HEK293 (cell line): ENCODE measurements around the gene SMAD2.

Experiments
- CTCF ChIA-PET: fragments of 350-600 bp; formaldehyde crosslinking; extraction: SDS; loops from one replicate; lab custom pipeline; 2021; ENCODE audit warnings: antibody characterized with exemption; lab: Yijun Ruan, JAX
- POLR2A ChIA-PET: fragments of 300-600 bp; formaldehyde crosslinking; extraction: SDS; loops from one replicate; lab custom pipeline; 2020; ENCODE audit warnings: antibody characterized with exemption, inconsistent platforms; lab: Yijun Ruan, JAX
- H3K27ac ChIP-seq: fragments of 200-500 bp; sonication (Bioruptor generic); 2 replicates; pipeline ENCODE4 v1.5.1; 2014; ENCODE audit warnings: low read depth, low read length, control low read depth, inconsistent platforms; ENCODE audit errors: extremely low read depth
- H3K36me3 ChIP-seq, 2 experiments: fragments of 200-500 bp in 1 of 2; sonication (Bioruptor generic) in 1 of 2; 1 replicate in 1 of 2; 2 replicates in 1 of 2; pipeline ENCODE4 v1.5.1; 2014 to 2017; ENCODE audit warnings: inconsistent platforms in 2 of 2, low read length in 2 of 2; ENCODE audit not compliant: control insufficient read depth in 2 of 2, insufficient read depth in 1 of 2
- H3K4me1 ChIP-seq: fragments of 200-500 bp; sonication (Bioruptor generic); 2 replicates; pipeline ENCODE4 v1.5.1; 2014; ENCODE audit warnings: mild to moderate bottlenecking, low read length, inconsistent platforms; ENCODE audit not compliant: control insufficient read depth, insufficient read depth
- H3K4me3 ChIP-seq: 2 replicates; pipeline ENCODE4 v1.5.1; 2011; ENCODE audit warnings: low read depth, mild to moderate bottlenecking, control low read depth, low read length, moderate library complexity
- H3K9me3 ChIP-seq: fragments of 200-500 bp; sonication (Bioruptor generic); 2 replicates; pipeline ENCODE4 v1.5.1; 2014; ENCODE audit warnings: low read depth, low read length, inconsistent platforms; ENCODE audit not compliant: control insufficient read depth, insufficient read depth
- GFI1B ChIP-seq: fragments of 450-650 bp; formaldehyde crosslinking; IDR thresholded peaks from 2 replicates; pipeline ENCODE4 v1.5.1; 2016; ENCODE audit warnings: missing biosample characterization, missing genetic modification characterization
- HOXD13 ChIP-seq: sonication (generic); formaldehyde crosslinking; IDR thresholded peaks from 2 replicates; pipeline ENCODE4 v1.8.0; 2022; ENCODE audit warnings: missing genetic modification reagents, borderline replicate concordance
- INSM2 ChIP-seq: fragments of 450-650 bp; formaldehyde crosslinking; IDR thresholded peaks from 2 replicates; pipeline ENCODE4 v1.5.1; 2016; ENCODE audit warnings: missing biosample characterization, missing genetic modification characterization
- KLF17 ChIP-seq: fragments of 450-650 bp; formaldehyde crosslinking; IDR thresholded peaks from 2 replicates; pipeline ENCODE4 v1.5.1; 2016; ENCODE audit warnings: missing biosample characterization, missing genetic modification characterization
- KLF9 ChIP-seq: fragments of 450-650 bp; formaldehyde crosslinking; IDR thresholded peaks from 2 replicates; pipeline ENCODE4 v1.5.1; 2016; ENCODE audit warnings: missing biosample characterization, missing genetic modification characterization, low read depth
- SALL2 ChIP-seq: fragments of 450-650 bp; formaldehyde crosslinking; IDR thresholded peaks from 2 replicates; pipeline ENCODE4 v1.5.0; 2017; ENCODE audit warnings: missing biosample characterization, mild to moderate bottlenecking, missing genetic modification characterization, borderline replicate concordance
- SP3 ChIP-seq: fragments of 450-650 bp; formaldehyde crosslinking; IDR thresholded peaks from 2 replicates; pipeline ENCODE4 v1.5.1; 2016; ENCODE audit warnings: missing biosample characterization, missing genetic modification characterization
- YY2 ChIP-seq: fragments of 450-650 bp; formaldehyde crosslinking; IDR thresholded peaks from 2 replicates; pipeline ENCODE4 v1.5.1; 2016; ENCODE audit warnings: missing biosample characterization, missing genetic modification characterization
- ZBTB21 ChIP-seq: fragments of 450-650 bp; formaldehyde crosslinking; IDR thresholded peaks from 2 replicates; pipeline ENCODE4 v1.5.1; 2017; ENCODE audit warnings: missing biosample characterization, missing genetic modification characterization
- ZBTB7A ChIP-seq: fragments of 450-650 bp; formaldehyde crosslinking; IDR thresholded peaks from 2 replicates; pipeline ENCODE4 v1.5.1; 2016; ENCODE audit warnings: low read depth, missing biosample characterization, missing genetic modification characterization
- ZFP3 ChIP-seq: fragments of 450-650 bp; formaldehyde crosslinking; IDR thresholded peaks from 2 replicates; pipeline ENCODE4 v1.5.1; 2016; ENCODE audit warnings: low read depth, missing biosample characterization, missing genetic modification characterization
- ZFP37 ChIP-seq: fragments of 450-650 bp; formaldehyde crosslinking; IDR thresholded peaks from 2 replicates; pipeline ENCODE4 v1.5.1; 2016; ENCODE audit warnings: missing biosample characterization, missing genetic modification characterization
- ZNF169 ChIP-seq: fragments of 450-650 bp; formaldehyde crosslinking; IDR thresholded peaks from 2 replicates; pipeline ENCODE4 v1.5.1; 2016; ENCODE audit warnings: missing biosample characterization, missing genetic modification characterization
- ZNF174 ChIP-seq: fragments of 450-650 bp; formaldehyde crosslinking; IDR thresholded peaks from 2 replicates; pipeline ENCODE4 v1.5.0; 2017; ENCODE audit warnings: missing biosample characterization, mild to moderate bottlenecking, missing genetic modification characterization
- ZNF18 ChIP-seq: fragments of 450-650 bp; formaldehyde crosslinking; IDR thresholded peaks from 2 replicates; pipeline ENCODE4 v1.5.1; 2016; ENCODE audit warnings: missing biosample characterization, missing genetic modification characterization
- ZNF292 ChIP-seq: fragments of 450-650 bp; formaldehyde crosslinking; IDR thresholded peaks from 2 replicates; pipeline ENCODE4 v1.5.1; 2016; ENCODE audit warnings: low read depth, missing biosample characterization, missing genetic modification characterization, borderline replicate concordance
- ZNF362 ChIP-seq: fragments of 450-650 bp; formaldehyde crosslinking; IDR thresholded peaks from 2 replicates; pipeline ENCODE4 v1.5.1; 2016; ENCODE audit warnings: missing biosample characterization, missing genetic modification characterization
- ZNF404 ChIP-seq: fragments of 450-650 bp; formaldehyde crosslinking; IDR thresholded peaks from 2 replicates; pipeline ENCODE4 v1.5.1; 2017; ENCODE audit warnings: missing biosample characterization, missing genetic modification characterization
- ZNF433 ChIP-seq: fragments of 450-650 bp; formaldehyde crosslinking; IDR thresholded peaks from 2 replicates; pipeline ENCODE4 v1.5.1; 2016; ENCODE audit warnings: missing biosample characterization, missing genetic modification characterization, low read depth
- ZNF48 ChIP-seq: fragments of 450-650 bp; formaldehyde crosslinking; IDR thresholded peaks from 2 replicates; pipeline ENCODE4 v1.5.1; 2016; ENCODE audit warnings: missing biosample characterization, missing genetic modification characterization
- ZNF530 ChIP-seq: fragments of 450-650 bp; formaldehyde crosslinking; IDR thresholded peaks from 2 replicates; pipeline ENCODE4 v1.5.1; 2016; ENCODE audit warnings: low read depth, missing biosample characterization, missing genetic modification characterization
- ZNF558 ChIP-seq: fragments of 450-650 bp; formaldehyde crosslinking; IDR thresholded peaks from 2 replicates; pipeline ENCODE4 v1.5.1; 2016; ENCODE audit warnings: missing biosample characterization, missing genetic modification characterization
- ZNF600 ChIP-seq: fragments of 450-650 bp; formaldehyde crosslinking; IDR thresholded peaks from 2 replicates; pipeline ENCODE4 v1.5.1; 2016; ENCODE audit warnings: missing biosample characterization, missing genetic modification characterization
- ZNF645 ChIP-seq: fragments of 450-650 bp; formaldehyde crosslinking; IDR thresholded peaks from 2 replicates; pipeline ENCODE4; 2016; ENCODE audit warnings: missing biosample characterization, missing genetic modification characterization
- ZNF660 ChIP-seq: fragments of 450-650 bp; IDR thresholded peaks from 2 replicates; pipeline ENCODE4 v1.5.1; 2018; ENCODE audit warnings: missing biosample characterization, mild to moderate bottlenecking, missing genetic modification characterization
- ZNF776 ChIP-seq: fragments of 450-650 bp; formaldehyde crosslinking; IDR thresholded peaks from 2 replicates; pipeline ENCODE4 v1.5.0; 2017; ENCODE audit warnings: missing biosample characterization, missing genetic modification characterization, borderline replicate concordance
- ZNF785 ChIP-seq: fragments of 450-650 bp; formaldehyde crosslinking; IDR thresholded peaks from 2 replicates; pipeline ENCODE4 v1.5.1; 2016; ENCODE audit warnings: missing biosample characterization, missing genetic modification characterization
- ZNF830 ChIP-seq: fragments of 450-650 bp; IDR thresholded peaks from 2 replicates; pipeline ENCODE4 v1.5.0; 2018; ENCODE audit warnings: missing biosample characterization, missing genetic modification characterization, low read depth, mild to moderate bottlenecking, moderate library complexity

Gene SMAD2

GRCh38 chr18:47936952-47937351 lies 6.5 kb upstream of the SMAD2 start:
- Histone ChIP-seq H3K9me3 (no peaks in the 10 kb centered on the region), H3K4me1 (no peaks in the 10 kb centered on the region), H3K27ac (no peak overlapping the region), H3K36me3 (no peaks in the 10 kb centered on the region), H3K4me3 (no peak overlapping the region)
- ChIA-PET CTCF (interaction anchor here (0.6 to 0.9 kb wide), 3 partner anchors 61 to 1792 kb away, joined by 3 to 4 read pairs (median 3); no protein-coding TSS in a partner anchor), POLR2A (no interaction called here)
- TF ChIP-seq ZNF362 (tag by site-specific recombination), result no peak
- TF ChIP-seq ZNF600 (tag by site-specific recombination), result no peak
- TF ChIP-seq ZNF830, result no peak
- no peak for TF ChIP-seq INSM2 (tag by site-specific recombination)
- TF ChIP-seq ZNF404, result no peak
- TF ChIP-seq ZNF776 (tag by site-specific recombination), result no peak
- TF ChIP-seq ZBTB21, result no peak
- no peak for TF ChIP-seq ZNF645 (tag by site-specific recombination)
- TF ChIP-seq KLF9 (tag by site-specific recombination), result no peak
- no peak for TF ChIP-seq ZNF530 (tag by site-specific recombination)
- no peak for TF ChIP-seq ZNF48 (tag by site-specific recombination)
- no peak for TF ChIP-seq ZNF18
- TF ChIP-seq GFI1B (tag by site-specific recombination), result no peak
- TF ChIP-seq ZNF169 (tag by site-specific recombination), result no peak
- TF ChIP-seq ZNF558 (tag by site-specific recombination), result no peak
- no peak for TF ChIP-seq ZNF785 (tag by site-specific recombination)
- TF ChIP-seq KLF17, result no peak
- no peak for TF ChIP-seq ZNF433

- Histone ChIP-seq H3K27ac (no peak overlapping the region), H3K9me3 (no peaks in the 10 kb centered on the region), H3K36me3 (no peaks in the 10 kb centered on the region), H3K4me1 (no peaks in the 10 kb centered on the region), H3K4me3 (no peak overlapping the region)
- TF ChIP-seq SALL2 (tag by site-specific recombination) (no peak), ZFP37 (tag by site-specific recombination) (no peak), ZNF660 (no peak), SP3 (tag by site-specific recombination) (no peak), YY2 (tag by site-specific recombination) (no peak), ZNF174 (tag by site-specific recombination) (no peak), ZNF292 (tag by site-specific recombination) (no peak), ZBTB7A (no peak), ZFP3 (tag by site-specific recombination) (no peak), HOXD13 (no peak)
- CTCF ChIA-PET, result interaction anchor here (0.6 to 1.5 kb wide), 6 partner anchors 62 to 1477 kb away, joined by 3 to 5 read pairs (median 3); no protein-coding TSS in a partner anchor
- POLR2A ChIA-PET, result no interaction called here
Measured at GRCh38 chr18:47935321-47936055, 5.0 kb upstream of the SMAD2 start.
